Stimulated activated CD8-positive, alpha-beta memory T cell treated with anti-CD3 and anti-CD28 coated beads, Interleukin-12 subunit alpha, Interleukin-12 subunit beta, amount 100 ng/mL, for 4 hours (primary cell): ENCODE measurements around the gene TSPAN17.

Experiments used
- DNase-seq: peaks from one replicate; pipeline ENCODE4 v3.0.0-alpha.2; 2020; ENCODE audit warnings: low read depth

The TSPAN17 gene

GRCh38 chr5:176660530-176660859 lies 13.2 kb downstream of the TSPAN17 start:
- no peak for DNase-seq

- DNase-seq = peak; percentile 63
Measured at GRCh38 chr5:176660860-176661641, 13.8 kb downstream of the TSPAN17 start.

GRCh38 chr5:176661676-176662075 lies 14.4 kb downstream of the TSPAN17 start:
- DNase-seq = no peak

GRCh38 chr5:176662371-176663333 lies 15.4 kb downstream of the TSPAN17 start:
- no peak for DNase-seq

GRCh38 chr5:176663566-176663965 lies 16.3 kb downstream of the TSPAN17 start:
- DNase-seq = no peak

GRCh38 chr5:176664479-176664878 lies 17.2 kb downstream of the TSPAN17 start:
- no peak for DNase-seq

GRCh38 chr5:176664886-176665285 lies 17.6 kb downstream of the TSPAN17 start:
- no peak for DNase-seq

- no peak for DNase-seq
Measured at GRCh38 chr5:176665517-176665916, 18.2 kb downstream of the TSPAN17 start.

GRCh38 chr5:176667637-176668036 lies 20.4 kb downstream of the TSPAN17 start:
- no peak for DNase-seq

GRCh38 chr5:176670449-176670848 lies 23.2 kb downstream of the TSPAN17 start:
- DNase-seq = no peak

- DNase-seq = no peak
Measured at GRCh38 chr5:176671399-176671798, 24.1 kb downstream of the TSPAN17 start.

GRCh38 chr5:176671890-176672747 lies 24.8 kb downstream of the TSPAN17 start:
- DNase-seq = no peak

- DNase-seq = no peak
Measured at GRCh38 chr5:176673651-176674583, 26.6 kb downstream of the TSPAN17 start.

GRCh38 chr5:176674799-176675198 lies 27.5 kb downstream of the TSPAN17 start:
- DNase-seq = no peak

- no peak for DNase-seq
Measured at GRCh38 chr5:176675676-176676360, 28.5 kb downstream of the TSPAN17 start.

GRCh38 chr5:176676361-176676824 lies 29.1 kb downstream of the TSPAN17 start:
- no peak for DNase-seq

GRCh38 chr5:176677209-176677939 lies 30.1 kb downstream of the TSPAN17 start:
- DNase-seq = no peak

- DNase-seq = no peak
Measured at GRCh38 chr5:176678584-176678983, 31.3 kb downstream of the TSPAN17 start.

- no peak for DNase-seq
Measured at GRCh38 chr5:176679365-176680225, 32.3 kb downstream of the TSPAN17 start.
